Fibroblast of gingiva (primary cell): ENCODE data around the gene OS9.

Experiments
- DNase-seq: peaks from one replicate; pipeline ENCODE4 v3.0.0-alpha.2; 2011; ENCODE audit warnings: low read depth

The OS9 gene

GRCh38 chr12:57722716-57723629 is 29.0 kb downstream of the OS9 start:
- DNase-seq, result no peak

DNA sequence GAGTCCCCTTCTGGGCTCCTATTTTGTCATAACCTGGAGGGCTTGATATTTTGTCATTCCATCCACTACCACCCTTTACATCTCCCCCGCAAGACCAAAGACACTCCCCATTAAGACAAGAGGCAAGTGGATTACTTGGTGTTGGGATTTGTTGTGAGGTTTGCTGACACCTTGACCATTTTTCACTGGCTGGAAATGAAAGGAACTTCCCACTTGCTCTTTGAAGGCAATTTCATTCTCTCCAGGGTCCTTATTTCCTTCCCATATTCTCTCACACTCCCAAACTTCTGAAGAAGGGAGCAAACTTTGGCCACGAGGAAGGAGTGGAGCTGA is 29.7 kb downstream of the OS9 start:
- no peak for DNase-seq

DNA sequence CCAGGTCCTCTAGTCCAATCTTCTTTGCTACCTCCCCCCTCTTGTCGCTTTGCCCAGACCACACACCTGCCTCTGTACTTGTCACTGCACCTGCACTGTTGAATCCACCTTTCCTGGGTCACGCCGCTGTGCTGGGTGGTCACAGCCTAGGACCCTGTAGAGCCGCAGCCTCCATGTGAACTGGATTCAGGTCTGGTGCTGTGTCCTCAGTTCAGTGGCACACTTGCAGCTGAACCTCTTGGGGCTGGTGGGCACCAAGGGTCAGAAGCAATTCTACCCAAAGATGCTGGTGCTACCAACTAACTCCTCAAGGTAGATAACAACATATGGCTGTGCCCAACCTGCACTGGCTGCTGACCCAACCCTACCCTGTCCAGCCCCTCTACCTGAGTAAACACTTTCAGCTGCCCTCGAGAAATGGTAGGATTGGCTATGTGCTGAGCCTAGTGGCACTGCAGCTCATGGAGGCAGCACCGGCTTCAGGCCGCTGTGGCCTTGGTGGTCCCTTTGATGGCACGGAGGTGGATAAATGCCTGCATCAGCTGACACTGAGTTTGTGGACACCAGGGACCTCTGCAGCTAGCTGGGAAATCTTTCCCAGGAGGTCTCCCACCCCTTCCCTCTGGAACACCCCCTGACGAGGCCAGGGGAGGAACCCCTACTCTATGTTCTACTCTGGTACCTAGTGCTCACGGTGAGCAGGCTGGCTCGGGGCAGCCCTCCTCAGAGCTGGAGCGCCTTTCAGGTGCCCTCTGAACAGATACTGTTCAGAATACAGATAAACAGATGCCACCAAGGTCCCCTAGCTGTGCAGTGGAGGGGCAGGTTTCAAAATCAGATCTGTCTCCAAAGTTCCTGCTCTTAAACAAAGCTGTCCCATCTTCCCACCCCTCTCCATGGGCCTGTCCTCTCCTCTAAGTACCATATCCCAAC is 30.3 kb downstream of the OS9 start:
- DNase-seq, result no peak

DNA sequence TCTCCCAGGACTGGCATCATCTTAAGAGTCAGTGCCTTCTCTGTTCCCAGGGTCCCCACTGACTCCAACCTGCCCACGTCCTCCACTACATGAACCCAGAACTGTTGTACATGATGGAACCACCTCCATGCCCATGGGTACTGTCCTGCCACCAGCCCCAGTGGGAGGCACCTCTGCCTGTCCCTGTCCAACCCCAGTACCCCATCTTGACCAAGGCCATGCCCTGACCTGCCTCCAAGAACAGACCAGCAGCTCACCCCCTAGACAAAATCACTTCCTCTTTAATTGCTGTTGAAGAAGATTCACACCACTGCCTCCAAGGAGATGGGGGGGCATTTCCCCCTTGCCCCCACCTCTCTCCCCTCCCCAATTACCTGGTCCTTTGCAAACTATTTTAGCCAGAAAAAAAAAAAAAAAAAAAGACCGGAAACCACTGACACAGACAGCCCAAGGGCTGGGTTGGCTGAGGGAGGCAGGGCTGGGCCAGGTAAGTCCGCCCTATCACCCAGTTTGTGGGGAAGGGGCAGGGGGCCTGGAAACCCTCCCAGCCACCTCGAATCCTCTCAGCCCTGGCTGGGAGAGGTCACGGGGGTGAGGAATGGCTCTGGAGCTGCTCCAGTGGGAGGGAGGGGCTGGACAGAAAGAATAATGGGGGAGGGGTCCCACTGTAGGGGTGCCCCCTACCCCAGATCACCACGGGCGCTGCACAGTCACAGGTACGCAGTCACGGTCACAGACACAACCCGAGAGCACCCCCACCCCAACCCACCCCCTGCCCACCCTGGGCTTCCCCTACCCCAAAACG is 31.2 kb downstream of the OS9 start:
- DNase-seq, result no peak

GRCh38 chr12:57725851-57726150 is 31.9 kb downstream of the OS9 start:
- no peak for DNase-seq

DNA sequence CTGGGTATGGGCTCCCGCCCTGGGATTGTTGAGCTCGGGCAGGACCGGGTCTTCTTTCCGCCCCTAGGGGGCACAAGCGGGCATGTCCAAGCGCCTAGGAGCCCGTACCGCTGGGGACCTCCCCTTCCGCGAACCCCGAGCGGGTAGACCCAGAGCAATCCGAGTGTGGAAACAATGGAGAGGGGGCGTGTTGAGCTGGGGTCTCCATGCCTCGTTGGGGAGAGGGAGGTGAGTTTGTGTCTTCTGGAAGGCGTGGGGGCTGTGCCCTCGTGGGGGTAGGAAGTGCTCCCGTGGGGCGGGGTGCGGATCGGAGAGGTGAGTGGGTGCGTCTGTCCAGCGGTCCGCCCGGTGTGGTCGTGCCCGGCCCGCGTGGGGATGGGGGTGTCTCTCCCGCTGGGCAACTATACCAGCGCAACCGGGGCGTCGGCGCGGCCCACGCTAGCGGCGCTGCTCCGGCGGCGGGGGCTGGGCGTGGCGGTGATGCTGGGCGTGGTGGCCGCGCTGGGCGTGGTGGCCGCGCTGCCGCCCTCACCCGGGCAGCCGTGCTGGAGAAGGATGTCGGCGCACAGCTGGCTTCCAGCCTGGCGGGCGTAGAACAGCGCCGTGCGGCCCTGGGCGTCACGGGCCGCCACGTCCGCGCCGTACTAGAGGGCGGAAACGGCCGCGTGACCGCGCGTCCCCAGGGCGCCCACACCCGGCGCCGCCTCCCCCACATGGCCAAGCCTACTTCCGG is 32.4 kb downstream of the OS9 start:
- DNase-seq, result peak; percentile 86

DNA sequence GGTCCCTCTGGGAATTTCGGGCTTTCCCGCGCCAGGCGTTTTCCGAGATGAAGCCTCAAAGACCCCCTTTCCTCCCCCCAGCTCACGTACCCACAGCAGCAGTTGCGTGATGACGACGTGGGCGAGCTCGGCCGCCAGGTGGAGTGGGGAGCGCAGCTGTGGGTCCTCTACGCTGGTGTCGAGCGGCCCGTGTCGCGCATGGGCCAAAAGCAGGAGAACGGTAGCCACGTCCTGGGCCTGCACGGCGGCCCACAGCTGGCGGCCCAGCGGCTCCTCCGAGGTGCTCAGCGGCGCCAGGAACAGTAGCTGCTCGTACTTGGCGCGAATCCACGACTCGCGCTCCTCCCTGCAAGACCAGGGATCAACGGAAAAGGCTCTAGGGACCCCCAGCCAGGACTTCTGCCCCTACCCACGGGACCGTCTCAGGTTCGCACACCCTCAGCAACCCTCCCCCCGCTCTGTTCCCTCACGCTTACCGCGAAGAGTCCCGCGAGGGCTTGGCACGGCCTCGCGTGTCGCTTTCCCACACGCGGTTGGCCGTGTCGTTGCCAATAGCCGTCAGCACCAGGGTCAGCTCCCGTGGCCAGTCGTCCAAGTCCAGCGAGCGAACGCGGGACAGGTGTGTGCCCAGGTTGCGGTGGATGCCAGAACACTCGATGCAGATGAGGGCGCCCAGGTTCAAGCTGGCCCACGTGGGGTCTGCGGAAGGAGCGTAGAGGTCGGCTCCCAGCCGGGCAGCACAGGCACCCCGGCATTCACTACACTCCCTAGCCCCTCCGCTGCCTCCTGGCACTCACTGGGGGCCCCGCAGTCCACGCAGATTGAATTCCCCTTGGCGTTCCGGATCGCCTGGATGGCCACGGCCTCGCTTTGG is 33.2 kb downstream of the OS9 start:
- DNase-seq, result no peak

- DNase-seq, result no peak
Observed at GRCh38 chr12:57727758-57728395, 33.9 kb downstream of the OS9 start.

DNA sequence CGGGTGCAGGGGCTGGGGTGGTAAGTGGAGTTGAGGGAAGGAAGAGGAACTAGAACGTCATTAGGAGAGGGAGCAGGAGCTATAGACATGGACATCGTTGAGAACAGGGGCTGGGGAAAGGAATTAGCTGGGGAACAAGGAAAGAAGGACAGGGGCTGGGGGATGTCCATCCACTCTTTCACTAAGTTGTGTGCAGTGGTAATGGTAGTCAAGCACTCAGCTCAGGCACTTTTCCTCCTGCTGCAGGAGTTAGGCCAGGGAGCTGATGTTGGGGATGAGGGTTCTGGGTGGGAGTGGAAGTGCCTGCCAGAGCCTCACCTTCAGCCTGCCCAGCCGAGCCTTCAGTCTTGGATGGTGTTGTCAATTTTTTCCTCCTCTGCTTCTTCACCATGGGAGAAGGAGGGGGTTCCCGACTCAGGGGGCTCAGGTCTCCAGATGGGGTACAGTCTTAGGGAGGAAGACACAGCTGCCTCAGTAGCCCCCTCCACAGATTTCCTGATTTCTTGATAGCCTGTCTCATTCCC is 35.5 kb downstream of the OS9 start:
- DNase-seq, result no peak

DNA sequence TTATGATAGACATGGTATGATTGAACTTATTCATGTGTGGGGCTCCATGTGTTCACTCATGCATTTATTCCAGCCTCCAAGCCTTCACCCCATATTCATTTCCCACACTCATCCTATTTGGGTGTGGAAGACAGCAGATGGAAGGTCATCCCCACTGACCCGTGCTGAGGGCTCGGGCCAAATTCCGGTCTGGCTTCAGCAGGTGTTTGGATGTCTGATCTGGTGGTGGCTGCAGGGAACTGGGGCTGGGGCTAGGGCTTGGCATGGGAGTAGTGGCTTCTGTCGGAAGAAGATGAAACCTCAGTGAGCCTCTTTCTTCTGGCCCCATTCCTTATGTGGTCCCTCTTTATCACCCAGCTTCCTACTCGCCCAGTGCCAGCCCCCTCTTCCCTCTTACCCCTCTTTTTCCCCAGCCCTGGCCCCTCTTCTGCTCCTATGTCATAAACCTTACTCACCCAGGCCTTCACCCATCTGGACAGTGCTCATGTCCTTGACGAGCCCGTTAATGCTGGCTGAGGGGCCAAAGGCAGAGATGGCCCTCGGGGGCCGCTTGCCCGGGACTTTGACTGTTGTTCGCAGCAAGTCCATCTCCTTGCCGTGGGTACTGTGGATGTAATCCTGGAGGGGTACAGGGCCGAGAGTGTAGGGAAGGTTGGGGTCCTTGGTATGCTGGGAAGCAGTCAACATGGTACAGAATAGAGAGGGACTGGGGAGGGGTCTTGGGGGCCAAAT is 36.6 kb downstream of the OS9 start:
- no peak for DNase-seq

GRCh38 chr12:57731411-57732080 is 37.6 kb downstream of the OS9 start:
- DNase-seq, result no peak

DNA sequence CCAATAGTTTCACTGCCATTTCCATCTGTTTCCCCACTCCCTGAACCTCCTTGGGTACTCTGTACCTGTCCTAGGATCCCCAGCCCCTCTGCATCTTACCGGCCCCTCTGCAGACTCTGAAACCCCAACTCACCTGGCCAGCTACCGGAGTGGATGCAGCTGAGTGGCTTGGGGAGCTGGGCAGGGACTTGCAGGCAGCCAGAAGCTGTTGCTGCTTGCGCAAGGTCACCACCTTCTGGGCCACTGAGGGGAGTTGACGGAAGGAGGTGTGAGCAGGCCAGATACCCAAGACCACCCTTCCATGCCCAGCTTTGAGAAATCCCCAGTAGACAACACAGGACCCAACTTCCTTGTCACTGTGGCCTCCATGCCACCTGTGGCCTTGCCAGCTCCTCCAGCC is 38.3 kb downstream of the OS9 start:
- DNase-seq, result no peak

GRCh38 chr12:57732726-57733593 is 39.0 kb downstream of the OS9 start:
- DNase-seq, result no peak

GRCh38 chr12:57733928-57734327 is 40.0 kb downstream of the OS9 start:
- DNase-seq, result no peak

DNA sequence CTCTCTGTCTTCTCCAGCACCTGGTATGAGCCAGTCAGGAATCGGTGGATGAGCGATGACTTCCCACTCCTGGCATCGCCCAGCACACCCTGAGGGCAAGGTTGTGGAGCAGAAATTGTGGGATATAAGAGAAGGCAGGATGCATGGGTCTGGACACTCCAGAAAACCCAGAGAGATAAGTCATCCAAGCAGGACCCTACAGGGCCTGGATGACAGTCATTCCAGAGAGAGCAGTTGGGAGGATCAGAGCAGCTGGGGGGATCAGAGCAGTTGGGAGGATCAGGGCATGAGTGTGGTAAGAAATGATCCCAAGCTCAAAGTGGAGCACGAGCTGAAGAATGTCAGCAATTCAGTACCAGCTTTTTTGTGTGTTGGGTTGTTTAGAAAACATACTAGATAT is 40.7 kb downstream of the OS9 start:
- no peak for DNase-seq

DNA sequence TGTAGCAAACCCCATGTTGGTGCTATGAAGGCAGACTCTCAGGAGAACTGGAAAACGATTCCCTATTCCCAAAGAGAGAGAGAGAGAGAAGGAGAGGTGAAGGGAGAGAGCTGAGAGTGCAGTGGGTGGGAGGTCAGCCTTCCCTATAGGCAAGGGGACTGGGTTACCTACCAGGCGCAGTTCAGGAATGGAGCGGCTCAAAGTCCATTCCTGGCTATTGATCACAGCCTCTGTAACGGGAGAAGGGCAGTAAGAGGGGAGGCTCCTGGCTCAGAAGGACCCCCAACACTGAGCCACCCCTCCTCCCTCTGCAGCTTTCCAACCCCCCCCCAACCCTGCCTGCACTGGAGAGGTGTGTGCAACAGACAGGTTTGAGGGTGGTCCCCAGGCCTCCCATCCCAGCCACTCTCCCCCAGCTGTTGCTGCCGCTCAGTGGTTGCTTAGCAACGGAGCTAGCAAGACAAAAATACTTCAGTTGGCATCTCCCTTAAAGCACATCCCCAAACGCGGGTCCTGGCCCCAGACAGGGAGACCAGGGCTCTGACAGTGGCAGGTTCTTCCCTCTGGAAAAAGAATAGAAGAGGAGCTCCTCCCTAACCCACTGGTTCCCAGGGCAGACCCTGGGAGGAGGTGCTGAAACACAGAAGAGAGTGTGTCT is 41.4 kb downstream of the OS9 start:
- no peak for DNase-seq
